ENCODE results near the gene RPTOR.

The RPTOR gene

GRCh38 chr17:80949451-80950421 is 405.1 kb downstream of the RPTOR start:
- DNase-seq (ENCODE audit: low read depth in 2 of 2, low spot score in 1 of 2): no peak

DNA sequence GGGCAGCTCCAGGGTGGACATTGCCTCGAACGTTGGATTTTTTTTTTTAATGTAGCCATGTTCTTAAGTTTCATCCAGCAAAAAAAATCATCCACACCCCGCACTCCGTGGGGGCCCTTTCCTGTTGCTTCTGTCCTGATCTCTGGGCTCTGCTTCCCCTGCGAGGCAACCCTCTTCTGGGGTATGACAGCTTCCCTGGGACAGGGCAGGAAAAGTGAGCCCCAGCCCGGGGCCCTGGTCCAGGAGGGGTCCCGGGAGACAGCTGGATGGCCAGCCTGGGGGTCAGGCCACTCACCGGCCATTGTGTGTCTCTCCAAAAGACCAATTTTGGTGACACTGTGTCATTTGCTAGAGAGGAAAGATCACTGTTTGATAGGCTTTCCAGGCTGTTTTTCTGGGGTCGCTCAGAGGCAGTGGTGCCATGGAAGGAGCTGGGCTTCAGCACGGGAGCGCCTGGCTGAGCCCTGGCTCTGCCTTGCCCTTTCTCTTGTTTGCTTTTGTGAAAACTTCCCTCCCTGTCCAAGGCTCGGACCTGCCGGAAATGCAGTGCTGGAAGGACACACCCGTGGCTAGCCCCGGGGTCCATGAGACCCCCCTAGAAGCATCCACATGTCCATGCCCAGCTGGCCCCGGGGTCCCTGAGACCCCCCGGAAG is 406.0 kb downstream of the RPTOR start:
- no peak for DNase-seq (ENCODE audit: low read depth in 2 of 2, low spot score in 1 of 2)

DNA sequence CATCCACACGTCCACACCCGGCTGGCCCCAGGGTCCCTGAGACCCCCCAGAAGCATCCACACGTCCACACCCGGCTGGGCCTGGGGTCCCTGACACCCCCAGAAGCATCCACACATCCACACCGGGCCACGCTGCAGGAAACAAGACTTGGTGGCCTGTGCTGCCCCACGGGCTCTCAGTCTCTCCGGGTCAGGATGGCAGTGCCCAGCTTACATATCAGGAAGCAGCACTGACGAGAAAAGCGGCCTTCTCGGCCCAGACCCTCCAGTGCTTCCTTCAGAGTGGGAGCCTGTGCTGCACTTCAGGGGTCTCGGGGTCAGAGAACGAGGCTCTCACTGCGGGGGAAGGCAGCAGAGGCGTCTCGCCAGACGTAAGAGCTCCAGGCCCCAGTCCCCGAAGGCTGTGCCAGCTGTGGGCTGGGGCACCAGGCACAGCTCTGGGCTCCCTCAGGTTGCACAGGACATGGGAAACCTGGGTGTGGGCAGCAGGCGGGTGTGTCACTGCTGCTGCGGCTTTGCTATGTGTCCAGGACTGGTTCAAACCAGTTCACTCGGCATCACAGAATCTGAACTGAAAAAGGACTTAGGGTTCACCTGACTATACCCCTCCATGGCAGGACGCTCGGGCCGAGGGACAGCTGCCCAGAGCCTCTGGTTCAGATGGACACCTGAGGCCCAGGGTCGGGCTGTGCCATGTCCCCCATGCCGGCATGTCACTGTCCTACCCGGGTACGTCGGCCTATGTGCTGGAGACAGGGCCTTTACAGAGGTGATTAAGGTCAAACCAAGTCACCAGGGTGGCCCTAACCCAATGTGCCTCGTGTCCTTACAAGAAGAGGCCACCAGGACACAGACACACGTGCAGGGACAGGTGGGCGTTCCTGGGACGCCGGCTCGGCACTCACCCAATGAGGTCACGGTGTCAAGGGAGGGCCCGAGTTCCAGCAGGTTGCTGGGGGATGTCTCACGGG is 406.8 kb downstream of the RPTOR start:
- no peak for DNase-seq (ENCODE audit: low read depth in 2 of 2, low spot score in 1 of 2)

GRCh38 chr17:80952291-80952690 is 407.7 kb downstream of the RPTOR start:
- DNase-seq (ENCODE audit: low read depth in 2 of 2, low spot score in 1 of 2): no peak

DNA sequence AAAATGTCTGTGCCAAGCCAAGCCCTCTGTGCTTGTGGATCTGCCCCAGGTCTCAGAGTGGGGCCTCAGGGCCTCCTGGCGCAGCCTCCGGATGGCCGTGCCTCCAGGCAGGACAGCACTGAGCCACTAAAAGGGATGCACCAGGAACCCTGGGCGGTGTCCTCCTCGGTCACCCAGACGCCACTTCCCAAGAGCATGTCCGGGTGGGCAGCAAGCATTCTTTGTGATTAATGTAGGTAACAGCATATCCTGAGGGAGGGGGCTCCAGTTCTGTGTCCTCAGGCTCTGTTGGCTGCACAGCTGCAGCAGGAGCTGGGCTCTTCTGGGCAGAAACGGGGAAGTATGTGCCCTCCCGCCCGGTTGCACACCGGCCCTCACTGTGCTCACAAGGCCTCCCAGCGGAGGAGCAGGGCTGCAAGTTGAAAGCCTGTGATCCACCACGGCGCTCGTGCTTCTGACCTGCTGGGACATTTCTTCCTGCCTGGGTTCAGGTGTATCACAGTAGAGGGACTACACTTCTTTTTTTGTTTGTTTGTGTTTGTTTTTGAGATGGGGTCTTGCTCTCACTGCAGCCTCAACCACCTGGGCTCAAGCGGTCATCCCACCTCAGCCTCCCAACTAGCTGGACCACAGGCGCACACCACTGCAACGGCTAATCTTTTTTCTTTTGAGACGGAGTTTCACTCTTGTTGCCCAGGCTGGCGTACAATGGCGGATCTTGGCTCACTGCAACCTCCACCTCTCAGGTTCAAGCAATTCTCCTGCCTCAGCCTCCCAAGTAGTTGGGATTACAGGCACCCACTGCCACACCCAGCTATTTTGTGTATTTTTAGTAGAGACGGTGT is 409.1 kb downstream of the RPTOR start:
- DNase-seq (ENCODE audit: low read depth in 2 of 2, low spot score in 1 of 2): no peak

DNA sequence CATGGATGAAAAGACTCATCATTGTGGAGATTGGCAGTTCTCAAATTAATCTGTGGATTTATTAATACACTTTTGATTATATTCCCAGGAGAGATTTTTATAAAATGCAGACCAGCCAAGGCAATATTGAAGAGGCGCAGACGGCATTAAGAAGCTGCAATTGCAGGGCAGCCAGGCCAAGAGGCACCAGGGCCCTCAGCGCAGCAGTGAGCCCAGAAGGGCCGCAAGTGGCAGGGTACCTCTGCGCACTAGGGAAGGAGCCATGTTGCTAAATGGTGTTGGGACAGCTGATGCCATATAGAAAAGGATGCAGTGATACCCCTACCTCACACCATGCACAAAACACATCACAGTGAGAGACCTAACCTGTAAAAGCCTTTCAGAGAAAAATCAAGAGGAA is 410.4 kb downstream of the RPTOR start:
- DNase-seq (ENCODE audit: low read depth in 2 of 2, low spot score in 1 of 2): no peak

GRCh38 chr17:80955671-80956280 is 411.1 kb downstream of the RPTOR start:
- DNase-seq (ENCODE audit: low read depth in 2 of 2, low spot score in 1 of 2): no peak

- no peak for DNase-seq (ENCODE audit: low read depth in 2 of 2, low spot score in 1 of 2)
These were observed 411.9 kb downstream of the RPTOR start for GRCh38 chr17:80956321-80957190.

DNA sequence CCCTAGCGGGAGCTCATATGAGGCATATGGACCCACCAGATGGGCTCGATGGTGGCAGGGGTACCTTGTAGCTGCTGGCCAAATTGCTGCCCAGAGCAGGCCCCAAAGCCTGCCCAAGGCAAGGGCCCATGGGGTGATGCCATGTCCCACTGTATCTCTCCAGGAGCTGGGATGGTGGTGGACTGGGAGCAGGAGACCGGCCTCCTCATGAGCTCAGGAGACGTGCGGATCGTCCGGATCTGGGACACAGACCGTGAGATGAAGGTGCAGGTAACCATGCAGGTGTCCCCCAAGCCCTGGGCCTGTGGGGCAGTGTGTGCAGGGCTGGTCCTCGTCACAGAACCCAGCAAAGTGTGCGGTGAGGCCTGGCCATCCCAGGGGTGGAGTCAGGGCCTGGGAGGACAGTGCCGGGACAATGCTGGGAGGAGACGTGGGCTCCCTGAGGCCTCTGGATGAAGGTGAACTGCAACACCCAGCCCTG is 412.9 kb downstream of the RPTOR start:
- DNase-seq (ENCODE audit: low read depth in 2 of 2, low spot score in 1 of 2): no peak

- DNase-seq (ENCODE audit: low read depth in 2 of 2, low spot score in 1 of 2): no peak
These were observed 414.8 kb downstream of the RPTOR start for GRCh38 chr17:80959330-80960036.

DNA sequence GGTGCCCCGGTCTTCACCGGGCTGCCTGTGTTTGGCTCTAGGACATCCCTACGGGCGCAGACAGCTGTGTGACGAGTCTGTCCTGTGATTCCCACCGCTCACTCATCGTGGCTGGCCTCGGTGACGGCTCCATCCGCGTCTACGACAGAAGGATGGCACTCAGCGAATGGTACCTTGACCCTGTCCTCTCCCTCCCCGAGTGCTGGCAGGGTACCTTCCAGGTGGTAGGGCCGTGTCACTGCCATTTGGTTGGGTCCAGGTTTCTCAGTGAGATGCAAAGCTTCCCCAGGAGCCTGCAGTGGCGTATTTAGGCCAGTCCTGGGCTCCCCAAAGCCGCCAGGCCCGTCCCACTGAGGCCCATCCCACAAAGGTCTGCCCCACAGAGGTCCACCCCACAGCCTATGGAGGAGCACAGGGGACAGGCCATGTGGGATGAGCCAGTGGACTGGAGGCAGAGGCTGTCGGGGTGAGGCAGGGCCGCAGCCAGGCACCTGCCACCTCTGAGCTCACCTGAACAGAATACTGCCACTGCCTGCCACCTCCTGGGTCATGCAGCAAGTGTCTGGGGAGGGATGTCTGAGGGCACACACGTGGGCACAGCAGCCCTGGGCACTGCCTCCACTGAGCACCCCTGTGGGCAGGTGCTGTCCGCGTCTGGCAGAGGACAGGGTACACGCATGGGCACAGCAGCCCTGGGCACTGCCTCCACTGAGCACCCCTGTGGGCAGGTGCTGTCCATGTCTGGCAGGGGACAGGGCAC is 415.6 kb downstream of the RPTOR start:
- DNase-seq (ENCODE audit: low read depth in 2 of 2, low spot score in 1 of 2): no peak

GRCh38 chr17:80960797-80961452 is 416.3 kb downstream of the RPTOR start:
- no peak for DNase-seq (ENCODE audit: low read depth in 2 of 2, low spot score in 1 of 2)

DNA sequence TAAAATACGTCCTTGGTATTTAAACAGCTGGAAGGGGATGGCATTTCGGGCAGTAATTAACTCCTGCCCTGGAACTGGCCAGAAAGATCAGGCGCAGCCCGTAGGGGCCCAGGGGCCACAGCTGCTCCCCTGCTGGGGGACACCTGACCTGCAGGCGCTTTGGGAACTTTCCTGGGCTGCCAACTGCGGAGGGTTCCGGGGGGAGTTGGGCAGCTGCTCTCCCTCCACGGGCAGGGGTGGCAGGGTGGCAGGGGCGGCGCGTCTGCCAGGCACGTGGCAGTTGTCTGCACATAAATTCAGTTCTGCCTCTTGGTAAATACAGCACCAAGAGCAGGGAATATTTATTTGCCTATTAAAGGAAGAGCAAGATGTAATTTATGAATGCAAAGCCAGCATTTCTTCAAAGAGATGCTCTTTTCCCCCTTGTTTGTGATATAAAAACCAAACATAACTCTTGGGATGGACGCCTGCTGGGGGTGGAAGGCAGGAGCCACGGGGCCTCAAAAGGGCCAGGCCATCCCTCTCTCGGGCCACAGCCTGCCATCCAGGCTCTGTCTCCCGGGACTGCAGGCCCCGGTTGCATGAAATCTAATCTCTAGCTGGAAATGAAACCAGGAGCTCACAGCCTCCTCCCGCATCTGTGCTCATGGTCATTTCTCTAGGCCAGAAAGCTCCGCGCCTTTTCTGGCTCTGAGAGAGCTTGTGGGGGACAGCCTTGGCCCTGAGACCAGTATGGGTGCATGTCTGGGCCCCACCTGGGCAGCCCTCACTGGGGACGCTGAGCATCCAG is 417.1 kb downstream of the RPTOR start:
- no peak for DNase-seq (ENCODE audit: low read depth in 2 of 2, low spot score in 1 of 2)

DNA sequence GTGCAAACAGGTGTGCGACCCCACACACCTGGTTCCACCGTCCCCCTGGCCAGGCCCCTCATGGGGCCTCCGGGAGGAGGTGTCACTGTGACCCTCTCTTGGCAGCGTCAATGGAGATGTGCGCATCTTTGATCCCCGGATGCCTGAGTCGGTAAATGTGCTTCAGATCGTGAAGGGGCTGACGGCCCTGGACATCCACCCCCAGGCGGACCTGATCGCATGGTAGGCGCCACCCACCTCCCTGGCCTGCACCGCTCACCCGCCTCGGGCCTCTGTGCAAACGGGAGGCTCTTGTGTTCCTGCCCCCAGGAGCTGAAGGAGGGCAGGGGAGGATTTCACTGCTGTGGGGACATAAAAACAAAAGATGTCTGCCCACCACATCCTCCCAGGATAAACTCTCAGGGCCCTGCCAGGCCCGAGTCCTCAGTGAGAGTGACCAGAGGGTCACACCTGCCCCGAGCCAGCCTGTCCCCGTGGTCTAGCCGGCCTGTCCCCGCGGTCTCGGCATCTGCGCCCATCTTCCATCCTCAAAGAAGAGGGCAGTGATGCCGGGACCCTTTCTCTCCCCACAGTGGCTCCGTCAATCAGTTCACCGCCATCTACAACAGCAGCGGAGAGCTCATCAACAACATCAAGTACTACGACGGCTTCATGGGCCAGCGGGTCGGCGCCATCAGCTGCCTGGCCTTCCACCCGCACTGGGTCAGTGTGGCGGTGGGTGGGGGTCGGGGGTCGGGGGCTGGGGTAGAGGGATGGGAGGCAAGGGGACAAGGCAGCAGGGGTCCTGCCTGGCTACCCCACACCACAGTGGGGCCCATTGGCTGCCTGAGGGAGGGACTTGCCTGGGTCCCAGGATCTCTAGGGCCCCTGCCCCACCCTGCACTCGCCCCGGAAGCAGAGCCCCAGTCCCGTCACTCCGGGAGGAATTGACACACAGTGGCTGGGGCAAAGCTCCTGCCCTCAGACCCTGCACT is 418.0 kb downstream of the RPTOR start:
- no peak for DNase-seq (ENCODE audit: low read depth in 2 of 2, low spot score in 1 of 2)
